Panc1 (cell line): Measurements from ENCODE around the gene ULK3. TPM values are rescaled to one million over a fixed set of nuclear protein-coding genes. Genes with fewer than 3 reads are reported as not detected.

Experiments
- ATAC-seq: fragments of 200-7000 bp; cut with Tn5 transposase; 2 replicates; pipeline ENCODE4 v1.9.1; 2020; ENCODE audit warnings: mild to moderate bottlenecking, moderate library complexity
- BruUV-seq: library from RNA; stranded (reverse); fragments of 400-500 nt; replicated peaks from 2 replicates; lab custom pipeline; 2021; lab: Mats Ljungman, UMichigan
- CTCF ChIA-PET: fragments of 300-600 bp; sonication (Branson Sonifier 250); formaldehyde crosslinking; loops from one replicate; lab custom pipeline; 2022; ENCODE audit warnings: antibody characterized with exemption; lab: Charles Lee
- POLR2A ChIA-PET: fragments of 300-600 bp; sonication (Branson Sonifier 250); formaldehyde crosslinking; loops from one replicate; lab custom pipeline; 2022; ENCODE audit warnings: antibody characterized with exemption; lab: Charles Lee
- DNase-seq: peaks from one replicate; pipeline ENCODE4 v3.0.0-alpha.2; 2010; ENCODE audit warnings: low read depth, low spot score
- H3K27ac ChIP-seq: 2 replicates; pipeline ENCODE4 v1.5.1; 2011; ENCODE audit warnings: mild to moderate bottlenecking, low read length, inconsistent platforms
- H3K27me3 ChIP-seq: fragments of 200-500 bp; sonication (Bioruptor generic); 2 replicates; pipeline ENCODE4 v1.6.0; 2014; ENCODE audit warnings: low read length, inconsistent platforms; ENCODE audit not compliant: control insufficient read depth, insufficient read depth
- H3K36me3 ChIP-seq: fragments of 200-500 bp; sonication (Bioruptor generic); 2 replicates; pipeline ENCODE4 v1.5.1; 2014; ENCODE audit warnings: inconsistent platforms, mild to moderate bottlenecking, low read length, moderate library complexity; ENCODE audit not compliant: control insufficient read depth, insufficient read depth
- H3K4me1 ChIP-seq: 2 replicates; pipeline ENCODE4 v1.5.1; 2011; ENCODE audit warnings: inconsistent platforms, mild to moderate bottlenecking, low read length, moderate library complexity; ENCODE audit not compliant: control insufficient read depth, insufficient read depth
- H3K4me3 ChIP-seq, 2 experiments: 2 replicates each; pipeline ENCODE4 v1.5.1; 2011 to 2012; ENCODE audit warnings: low read depth in 2 of 2, low read length in 2 of 2, mild to moderate bottlenecking in 2 of 2, inconsistent platforms in 1 of 2, moderate library complexity in 1 of 2
- H3K9me3 ChIP-seq: fragments of 200-500 bp; sonication (Bioruptor generic); 2 replicates; pipeline ENCODE4 v1.5.1; 2014; ENCODE audit warnings: low read depth, mild to moderate bottlenecking, inconsistent platforms, low read length, moderate library complexity; ENCODE audit not compliant: control insufficient read depth, insufficient read depth
- CTCF ChIP-seq: fragments of 450-650 bp; IDR thresholded peaks from 2 replicates; pipeline ENCODE4 v1.5.1; 2017; ENCODE audit warnings: mild to moderate bottlenecking
- POLR2AphosphoS5 ChIP-seq: IDR thresholded peaks from 2 replicates; pipeline ENCODE4 v1.6.1; 2012; ENCODE audit warnings: mild to moderate bottlenecking, low read depth, low read length, moderate library complexity
- REST ChIP-seq, 2 experiments: IDR thresholded peaks; 2 replicates each; pipeline ENCODE4 v1.6.1; 2011 to 2012; ENCODE audit warnings: low read depth in 2 of 2, control low read depth in 1 of 2, low read length in 1 of 2, mild to moderate bottlenecking in 1 of 2, moderate library complexity in 1 of 2; ENCODE audit not compliant: insufficient read depth in 1 of 2
- SIN3A ChIP-seq: IDR thresholded peaks from 2 replicates; pipeline ENCODE4 v1.6.1; 2012; ENCODE audit warnings: low read depth, mild to moderate bottlenecking, low read length, moderate library complexity, borderline replicate concordance; ENCODE audit not compliant: insufficient read depth
- TCF7L2 ChIP-seq: IDR thresholded peaks from 2 replicates; pipeline ENCODE4 v1.6.1; 2011; ENCODE audit warnings: mild to moderate bottlenecking, low read depth, low read length, inconsistent platforms
- in situ Hi-C: cut with HindIII; loops from 2 replicates; pipeline ENCODE4 v1.10.0; 2016; ENCODE audit warnings: low sequenced_read_pairs, low pct_unique_long_range_greater_than_20kb
- intact Hi-C: fragments of 100-400 bp; cut with micrococcal nuclease; formaldehyde crosslinking; loops from one replicate; pipeline ENCODE4 v1.10.0; 2022; ENCODE audit not compliant: unreplicated experiment
- total RNA-seq: library from RNA; stranded (reverse); gene quantifications from one replicate; pipeline ENCODE4 v1.2.1, GENCODE V29; 2021; ENCODE audit not compliant: unreplicated experiment

The ULK3 gene
- total RNA-seq, 1 experiment from 2014 or later: 73.3 TPM

GRCh38 chr15:74870436-74871215, 27.7 kb upstream of the ULK3 start:
- POLR2A ChIA-PET: interaction anchor here (0.6 to 0.7 kb wide), 2 partner anchors 464 to 1772 kb away, joined by 3 read pairs; no protein-coding TSS in a partner anchor
- no peaks in the 10 kb centered on the region for H3K36me3 ChIP-seq
- no peak overlapping the region for H3K4me3 ChIP-seq
- TSS peak; percentile 50 for BruUV-seq
- no peaks in the 10 kb centered on the region for H3K9me3 ChIP-seq
- no peak for ATAC-seq
- intact Hi-C loops: no loop called here
- no peak for TF ChIP-seq CTCF
- TF ChIP-seq SIN3A: no peak
- TF ChIP-seq TCF7L2: no peak
- TF ChIP-seq POLR2AphosphoS5: no peak
- TF ChIP-seq REST (IDR thresholded peaks at IDR 0.05; ENCODE audit: insufficient read depth in 1 of 2, low read depth in 2 of 2, low read length in 1 of 2): no peak
- H3K27me3 ChIP-seq: no peaks in the 10 kb centered on the region
- H3K27ac ChIP-seq: no peak overlapping the region
- peaks cover 19% of the 10 kb centered on the region for H3K4me1 ChIP-seq
- CTCF ChIA-PET: interaction anchor here (1.1 kb wide), 1 partner anchor 31 kb away, joined by 4 read pairs; no protein-coding TSS in a partner anchor
- in situ Hi-C loops: no loop called here
- DNase-seq: no peak

- POLR2A ChIA-PET: interaction anchor here (0.5 to 0.7 kb wide), 2 partner anchors 30 to 572 kb away, joined by 3 to 10 read pairs; no protein-coding TSS in a partner anchor
- CTCF ChIA-PET: interaction anchor here (0.7 kb wide), 1 partner anchor 145 kb away, joined by 7 read pairs; no protein-coding TSS in a partner anchor
- BruUV-seq: no TSS peak
Measured at GRCh38 chr15:74869726-74870407, 26.9 kb upstream of the ULK3 start.

More at GRCh38 chr15:74869726-74870407, 26.9 kb upstream of the ULK3 start:
- no peak for TF ChIP-seq REST (IDR thresholded peaks at IDR 0.05; ENCODE audit: insufficient read depth in 1 of 2, low read depth in 2 of 2, low read length in 1 of 2)
- no peak for TF ChIP-seq SIN3A
- no peak for TF ChIP-seq POLR2AphosphoS5
- no peak for TF ChIP-seq TCF7L2
- TF ChIP-seq CTCF: no peak
- Histone ChIP-seq H3K4me3 (no peak overlapping the region), H3K27ac (no peak overlapping the region), H3K9me3 (no peaks in the 10 kb centered on the region), H3K36me3 (no peaks in the 10 kb centered on the region), H3K27me3 (no peaks in the 10 kb centered on the region), H3K4me1 (peaks cover 19% of the 10 kb centered on the region)
- no peak for DNase-seq
- intact Hi-C loops: no loop called here
- ATAC-seq: no peak
- in situ Hi-C loops: no loop called here
